SU-DHL-6 (cell line): ENCODE measurements around the gene LIPE.

Experiments
- CTCF ChIP-seq: fragments of 200-600 bp; sonication (generic); IDR thresholded peaks from one replicate; pipeline ENCODE4 v1.5.1; 2017; ENCODE audit warnings: antibody characterized with exemption, mild to moderate bottlenecking, low read length, moderate library complexity; ENCODE audit not compliant: insufficient read depth, poor library complexity, severe bottlenecking
- EZH2phosphoT487 ChIP-seq: fragments of 200-600 bp; sonication (generic), shearing (Covaris generic); conservative IDR thresholded peaks from 2 replicates; pipeline ENCODE4 v1.6.1; 2018; ENCODE audit warnings: mild to moderate bottlenecking, antibody characterized with exemption, low read length, moderate library complexity, mixed read lengths

- TF ChIP-seq CTCF (no peak), EZH2phosphoT487 (no peak)
Observed at GRCh38 chr19:42424712-42425131, 2.5 kb downstream of the LIPE start.
